NCI-H82 treated with DMSO at 0.1 percent for 48 hours (cell line): ENCODE data around the gene NUP210L.
"Not testable (repeated sequence)": the region's sequence is repeated elsewhere in the genome, so short reads cannot be mapped to it uniquely, and the experiment has no call there.

Experiments used
- DNase-seq: peaks from one replicate; lab custom pipeline; 2025; ENCODE audit not compliant: unreplicated experiment; lab: John Stamatoyannopoulos, UW

NUP210L gene

DNA sequence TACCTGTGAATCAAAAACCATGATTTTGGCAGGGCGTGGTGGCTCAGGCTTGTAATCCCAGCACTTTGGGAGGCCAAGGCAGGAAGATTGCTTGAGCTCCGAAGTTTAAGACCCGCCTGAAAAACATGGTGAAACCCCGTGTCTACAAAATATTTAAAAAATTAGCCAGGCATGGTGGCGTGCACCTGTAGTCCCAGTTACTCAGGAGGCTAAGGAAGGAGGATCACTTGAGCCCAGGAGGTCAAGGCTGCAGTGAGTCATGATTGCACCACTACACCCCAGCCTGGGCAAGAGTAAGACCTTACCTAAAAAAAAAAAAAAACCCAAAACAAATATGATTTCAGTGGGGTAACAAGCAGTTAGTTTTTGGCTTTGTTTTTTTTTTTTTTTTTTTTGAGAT is 54.7 kb downstream of the NUP210L start:
- not testable (repeated sequence) for DNase-seq

DNA sequence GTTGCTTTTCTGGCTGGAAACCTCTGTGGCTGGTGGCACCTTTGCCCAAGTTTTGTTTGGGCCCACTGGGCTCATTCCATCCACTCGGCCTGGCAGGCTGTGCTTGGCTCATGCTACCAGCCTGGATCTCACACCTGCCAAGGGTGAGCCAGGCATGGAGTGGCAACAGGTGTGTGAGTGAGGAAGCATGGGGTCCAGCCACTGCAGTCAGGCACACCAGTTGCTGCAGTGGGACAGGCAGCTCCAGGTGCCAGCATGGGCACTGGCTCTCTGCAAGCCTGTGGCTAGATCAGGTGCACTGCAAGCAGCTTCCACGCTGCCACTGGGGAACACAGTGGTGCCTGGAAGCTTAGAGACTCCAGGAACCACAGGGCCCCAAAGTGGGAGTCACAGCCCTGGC is 57.0 kb downstream of the NUP210L start:
- no peak for DNase-seq

DNA sequence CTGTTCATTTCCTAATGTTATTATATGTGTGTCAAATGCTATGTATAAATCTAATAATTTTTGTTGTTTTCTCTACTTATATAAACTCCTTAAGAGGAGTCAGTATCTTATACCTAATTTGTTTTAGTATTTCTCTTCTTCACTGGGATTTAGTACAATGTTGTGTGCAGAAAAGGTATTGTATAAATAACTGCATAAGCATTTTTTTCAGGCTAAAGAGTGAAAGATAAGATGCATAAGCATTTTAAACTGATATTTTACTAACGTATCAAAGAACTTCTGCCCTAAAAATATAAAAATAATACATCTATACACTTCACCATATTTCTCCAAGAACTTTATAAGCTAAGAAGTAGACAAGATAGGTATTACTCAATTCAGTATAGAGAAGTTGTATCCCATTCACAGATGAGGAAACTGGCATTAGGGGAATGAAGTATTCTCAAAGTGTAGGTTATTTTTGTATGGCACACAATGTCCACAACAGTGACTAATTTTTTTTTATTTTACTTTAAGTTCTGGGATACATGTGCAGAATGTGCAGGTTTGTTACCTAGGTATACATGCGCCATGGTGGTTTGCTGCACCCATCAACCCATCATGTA is 59.3 kb downstream of the NUP210L start:
- no peak for DNase-seq

DNA sequence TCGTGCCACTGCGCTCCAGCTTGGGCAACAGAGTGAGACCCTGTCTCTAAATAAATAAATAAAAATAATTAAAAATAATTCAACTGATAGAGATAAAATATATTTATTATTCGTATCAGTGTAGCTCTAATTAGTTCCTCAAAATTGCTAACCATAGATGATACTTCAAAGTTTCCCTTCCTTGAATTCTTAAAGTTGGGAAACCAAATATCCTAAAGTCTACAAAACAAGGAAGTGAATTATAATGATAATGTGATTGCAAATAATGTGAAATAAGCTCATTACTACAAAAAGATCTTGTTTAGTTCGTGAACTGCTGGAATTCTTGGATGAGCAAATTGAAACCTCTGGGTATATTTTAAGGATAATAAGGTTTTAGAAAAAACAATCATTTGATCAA is 60.5 kb downstream of the NUP210L start:
- DNase-seq, result no peak

DNA sequence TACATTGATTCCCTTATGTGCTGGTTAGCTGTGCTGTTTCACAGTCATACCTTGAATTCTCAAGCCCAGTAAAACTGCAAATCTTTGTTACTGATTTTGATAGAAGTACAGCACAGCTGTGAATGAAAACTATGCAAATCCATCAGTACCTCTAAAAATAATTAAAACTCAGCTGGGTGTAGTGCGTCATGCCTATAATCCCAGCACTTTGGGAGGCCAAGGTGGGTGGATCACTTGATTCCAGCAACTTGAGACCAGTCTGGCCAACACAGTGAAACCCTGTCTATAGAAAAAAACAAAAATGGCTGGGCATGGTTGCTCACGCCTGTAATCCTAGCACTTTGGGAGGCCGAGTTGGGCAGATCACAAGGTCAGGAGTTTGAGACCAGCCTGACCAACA is 61.2 kb downstream of the NUP210L start:
- no peak for DNase-seq

DNA sequence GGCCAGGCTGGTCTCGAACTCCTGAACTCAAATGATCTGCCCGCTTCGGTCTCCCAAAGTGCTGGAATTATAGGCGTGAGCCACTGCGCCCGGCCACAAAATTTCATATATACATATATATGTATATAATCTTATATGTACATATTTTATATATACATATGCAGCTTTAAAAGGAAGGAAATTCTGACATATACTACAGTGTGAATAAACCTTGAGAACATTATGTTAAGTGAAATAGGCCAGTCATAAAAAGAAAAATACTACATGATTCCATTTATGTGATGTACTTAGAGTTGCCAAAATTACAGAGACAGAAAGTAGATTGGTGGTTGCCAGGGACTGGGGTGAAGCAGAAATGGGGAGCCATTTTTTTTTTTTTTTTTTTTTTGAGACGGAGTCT is 63.2 kb downstream of the NUP210L start:
- no peak for DNase-seq

DNA sequence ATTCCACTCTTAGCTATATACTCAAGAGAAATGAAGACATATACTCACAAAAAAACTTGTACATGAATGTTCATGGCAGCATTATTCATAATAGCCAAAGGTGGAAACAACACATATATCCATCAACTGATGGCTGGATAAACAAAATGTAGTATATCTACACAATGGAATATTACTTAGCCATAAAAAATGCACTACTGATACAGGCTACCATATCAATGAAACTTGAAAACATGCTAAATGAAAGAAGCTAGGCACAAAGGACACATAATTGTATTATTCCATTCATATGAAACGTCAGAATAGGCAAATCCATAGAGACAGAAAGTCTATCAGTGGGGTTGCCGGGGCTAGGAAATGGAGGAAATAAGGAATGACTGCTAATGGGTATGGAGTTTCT is 67.3 kb downstream of the NUP210L start:
- no peak for DNase-seq

DNA sequence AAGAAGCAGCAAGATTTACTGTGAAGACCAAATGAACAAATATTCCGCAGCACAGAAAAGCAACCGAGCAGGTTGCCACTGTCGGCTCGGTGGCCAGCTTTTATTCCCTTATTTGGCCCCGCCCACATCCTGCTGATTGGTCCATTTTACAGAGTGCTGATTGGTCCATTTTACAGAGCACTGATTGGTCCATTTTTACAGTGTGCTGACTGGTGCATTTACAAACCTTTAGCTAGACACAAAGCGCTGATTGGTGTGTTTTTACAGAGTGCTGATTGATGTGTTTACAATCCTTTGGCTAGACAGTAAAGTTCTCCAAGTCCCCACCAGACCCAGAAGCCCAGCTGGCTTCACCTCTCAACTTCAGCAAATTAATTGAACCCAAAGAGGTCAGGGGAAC is 71.8 kb downstream of the NUP210L start:
- not testable (repeated sequence) for DNase-seq

DNA sequence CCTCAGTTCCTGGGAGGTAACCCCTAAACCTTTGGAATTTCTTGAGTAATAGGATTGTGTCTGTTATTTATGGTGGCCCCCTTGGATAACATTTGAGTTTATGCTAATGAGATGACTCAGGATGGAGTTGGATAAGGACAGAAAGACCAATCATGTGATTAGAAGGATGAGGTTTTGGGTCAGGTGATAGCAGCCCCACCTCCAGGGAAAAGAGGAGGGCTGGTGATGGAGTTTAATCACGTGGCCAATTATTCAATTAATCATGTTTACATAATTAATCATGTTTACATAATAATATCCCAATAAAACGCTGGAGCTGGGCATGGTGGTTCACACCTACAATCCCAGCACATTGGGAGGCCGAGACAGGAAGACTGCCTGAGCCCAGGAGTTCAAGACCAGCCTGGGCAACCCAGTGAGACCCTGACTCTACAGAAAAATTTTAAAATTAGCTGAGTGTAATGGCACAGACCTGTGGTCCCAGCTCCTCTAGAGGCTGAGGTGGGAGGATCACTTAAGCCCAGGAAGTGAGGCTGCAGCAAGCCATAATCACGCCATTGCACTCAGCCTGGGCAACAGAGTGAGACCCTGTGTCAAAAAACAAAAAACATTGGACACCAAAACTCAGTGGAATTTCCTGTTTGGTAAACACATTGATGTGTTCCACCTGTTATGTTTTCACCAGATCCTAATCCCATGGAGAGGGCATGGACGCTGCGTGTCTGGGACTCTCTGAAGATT is 73.3 kb downstream of the NUP210L start:
- no peak for DNase-seq

DNA sequence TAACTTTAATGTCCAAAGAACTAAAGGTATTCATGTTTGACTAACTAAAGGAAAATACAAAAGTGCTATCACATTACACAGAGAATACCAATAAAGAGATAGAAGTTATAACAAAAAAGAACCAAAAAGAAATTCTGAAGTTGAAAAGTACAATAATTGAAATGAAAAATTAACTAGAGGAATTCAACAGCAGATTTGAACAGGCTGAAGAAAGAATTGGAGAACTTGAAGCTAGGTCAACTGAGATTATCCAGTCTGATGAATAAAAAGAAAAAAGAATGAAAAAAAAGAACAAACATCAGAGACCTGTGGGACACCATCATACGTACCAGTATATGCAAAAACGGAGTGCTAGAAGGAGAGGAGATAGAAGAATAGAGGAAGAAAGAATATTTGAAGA is 78.5 kb downstream of the NUP210L start:
- no peak for DNase-seq

DNA sequence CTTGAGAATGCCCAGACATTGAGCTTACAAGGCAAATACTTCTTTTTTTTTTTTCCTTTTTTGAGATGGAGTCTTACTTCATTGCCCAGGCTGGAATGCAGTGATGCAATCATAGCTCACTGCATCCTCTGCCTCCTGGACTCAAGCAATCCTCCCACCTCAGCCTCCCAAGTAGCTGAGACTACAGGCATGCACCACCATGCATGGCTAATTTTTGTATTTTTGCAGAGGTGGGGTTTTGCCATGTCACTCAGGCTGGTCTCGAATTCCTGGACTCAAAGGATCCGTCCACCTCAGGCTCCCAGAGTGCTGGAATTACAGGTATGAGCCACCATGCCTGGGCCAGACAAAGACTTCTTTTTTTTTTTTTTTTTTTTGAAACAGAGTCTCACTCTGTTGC is 79.1 kb downstream of the NUP210L start:
- no peak for DNase-seq

DNA sequence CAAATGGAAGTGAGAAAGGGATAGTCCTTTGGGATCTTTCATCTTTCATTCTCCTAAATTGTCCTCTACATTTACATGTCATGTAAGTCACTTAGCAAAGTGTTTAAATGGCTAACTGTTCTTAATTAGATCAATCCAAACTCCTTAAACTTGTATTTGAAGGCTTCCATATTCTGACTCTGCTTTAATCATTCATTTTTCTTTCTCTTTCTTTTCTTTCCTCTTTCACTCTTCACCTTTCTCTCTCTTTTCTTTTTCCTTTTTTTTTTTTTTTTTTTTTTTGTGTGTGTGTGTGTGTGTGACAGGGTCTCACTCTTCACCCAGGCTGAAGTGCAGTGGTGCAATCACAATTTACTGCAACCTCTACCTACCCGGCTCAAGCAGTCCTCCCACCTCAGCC is 92.6 kb downstream of the NUP210L start:
- DNase-seq, result no peak

DNA sequence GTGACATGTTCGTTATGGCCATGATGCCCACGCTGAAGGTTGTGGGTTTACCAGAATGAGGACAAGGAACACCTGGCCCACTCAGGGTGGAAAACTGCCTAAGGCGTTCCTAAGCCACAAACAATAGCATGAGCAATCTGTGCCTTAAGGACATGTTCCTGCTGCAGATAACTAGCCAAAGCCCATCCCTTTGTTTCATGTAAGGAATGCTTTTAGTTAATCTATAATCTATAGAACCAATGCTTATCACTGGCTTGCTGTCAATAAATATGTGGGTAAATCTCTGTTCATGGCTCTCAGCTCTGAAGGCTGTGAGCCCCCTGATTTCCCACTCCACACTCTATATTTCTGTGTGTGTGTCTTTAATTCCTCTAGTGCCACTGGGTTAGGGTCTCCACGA is 107.4 kb downstream of the NUP210L start:
- DNase-seq, result not testable (repeated sequence)

DNA sequence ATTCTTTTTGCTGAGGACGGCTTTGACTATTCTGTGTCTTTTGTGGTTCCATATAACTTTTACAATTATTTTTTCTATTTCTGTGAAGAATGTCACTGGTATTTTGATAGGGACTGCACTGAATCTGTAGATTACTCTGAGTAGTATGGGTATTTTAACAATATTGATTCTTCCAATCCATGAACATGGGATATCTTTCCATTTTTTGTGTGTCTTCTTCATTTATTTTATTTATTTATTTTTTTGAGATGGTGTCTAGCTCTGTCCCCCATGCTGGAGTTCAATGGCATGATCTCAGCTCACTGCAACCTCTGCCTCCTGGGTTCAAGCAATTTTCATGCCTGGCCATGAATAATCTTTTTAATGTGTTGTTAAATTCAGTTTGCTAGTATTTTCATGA is 121.2 kb downstream of the NUP210L start:
- DNase-seq, result not testable (repeated sequence)

DNA sequence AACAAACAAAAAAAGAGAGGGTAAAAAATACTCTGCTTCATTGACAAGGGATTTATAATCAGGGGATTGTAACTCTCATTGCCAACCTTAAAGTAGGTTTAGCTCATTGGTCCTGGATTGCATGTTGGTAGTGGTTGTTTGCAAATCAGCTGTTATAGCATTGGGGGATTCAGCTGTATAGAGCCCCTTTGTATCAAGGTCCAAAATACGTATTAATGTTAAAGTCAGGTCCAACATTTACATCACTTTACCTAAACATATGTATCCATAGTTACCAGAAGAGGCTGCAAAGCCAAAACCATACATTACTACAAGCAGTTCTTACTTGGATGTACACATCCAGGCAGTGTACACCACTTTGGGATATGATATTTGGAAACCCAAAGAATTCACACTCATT is 134.9 kb downstream of the NUP210L start:
- no peak for DNase-seq

DNA sequence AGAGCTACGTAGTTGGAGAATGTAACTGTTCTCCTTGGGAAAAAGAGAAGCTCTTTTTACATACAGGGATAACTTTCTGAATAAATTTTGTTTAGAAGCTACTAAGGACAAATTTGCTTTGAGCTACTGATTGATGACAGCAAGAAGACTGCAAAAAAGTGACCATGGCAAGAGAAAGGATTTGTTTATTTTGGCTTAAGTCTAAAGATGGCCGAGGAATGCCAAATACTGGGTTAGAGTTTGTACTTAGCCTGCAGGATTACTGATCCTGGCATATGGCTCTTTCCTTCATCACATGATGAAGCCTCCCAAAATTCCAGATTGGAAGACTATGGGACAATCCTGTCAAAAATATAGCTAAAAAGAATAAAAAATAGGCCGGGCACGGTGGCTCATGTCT is 135.6 kb downstream of the NUP210L start:
- no peak for DNase-seq

DNA sequence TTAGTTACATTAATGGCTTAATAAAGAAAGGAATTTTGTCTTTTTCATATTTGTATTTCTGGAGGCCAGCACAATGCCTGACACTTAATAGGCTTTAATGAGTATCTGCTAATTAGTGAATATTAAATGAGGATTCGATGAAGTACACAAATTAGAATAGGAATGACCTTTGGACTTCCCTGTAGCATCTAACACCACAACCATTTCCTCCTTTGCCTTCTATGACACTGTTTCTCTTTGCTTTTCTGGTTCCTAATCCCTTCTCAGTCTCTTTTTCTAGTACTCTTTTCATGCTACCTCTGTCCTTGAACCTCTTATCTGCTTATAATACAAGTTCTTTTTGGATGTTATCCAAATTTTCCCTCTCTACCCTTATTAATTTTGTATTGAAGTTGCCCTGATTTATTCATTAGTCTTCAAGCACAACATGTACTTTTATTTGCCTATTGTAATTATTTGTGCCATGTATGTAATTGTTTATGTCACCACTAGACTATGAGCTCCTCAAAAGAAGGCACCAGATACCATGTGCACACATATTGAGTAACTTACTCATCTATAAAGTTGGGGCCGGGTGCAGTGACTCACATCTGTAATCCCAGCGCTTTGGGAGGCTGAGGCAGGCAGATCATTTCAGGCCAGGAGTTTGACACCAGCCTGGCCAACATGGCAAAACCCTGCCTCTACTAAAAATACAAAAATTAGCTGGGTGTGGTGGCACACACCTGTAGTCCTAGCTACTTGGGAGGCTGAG is 140.5 kb downstream of the NUP210L start:
- no peak for DNase-seq

DNA sequence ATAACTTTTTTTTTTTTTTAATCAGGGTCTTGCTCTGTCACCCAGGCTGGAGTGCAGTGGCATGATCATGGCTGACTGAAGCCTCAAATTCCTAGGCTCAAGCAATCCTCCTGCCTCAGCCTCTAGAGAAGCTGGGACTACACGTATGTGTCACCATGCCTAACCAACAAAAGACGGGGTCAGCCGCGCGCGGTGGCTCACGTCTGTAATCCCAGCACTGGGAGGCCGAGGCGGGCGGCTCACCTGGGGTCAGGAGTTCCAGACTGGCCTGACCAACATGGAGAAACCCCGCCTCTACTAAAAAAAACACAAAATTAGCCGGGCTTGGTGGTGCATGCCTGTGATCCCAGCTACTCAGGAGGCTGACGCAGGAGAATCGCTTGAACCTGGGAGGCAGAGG is 142.3 kb downstream of the NUP210L start:
- DNase-seq, result not testable (repeated sequence)

DNA sequence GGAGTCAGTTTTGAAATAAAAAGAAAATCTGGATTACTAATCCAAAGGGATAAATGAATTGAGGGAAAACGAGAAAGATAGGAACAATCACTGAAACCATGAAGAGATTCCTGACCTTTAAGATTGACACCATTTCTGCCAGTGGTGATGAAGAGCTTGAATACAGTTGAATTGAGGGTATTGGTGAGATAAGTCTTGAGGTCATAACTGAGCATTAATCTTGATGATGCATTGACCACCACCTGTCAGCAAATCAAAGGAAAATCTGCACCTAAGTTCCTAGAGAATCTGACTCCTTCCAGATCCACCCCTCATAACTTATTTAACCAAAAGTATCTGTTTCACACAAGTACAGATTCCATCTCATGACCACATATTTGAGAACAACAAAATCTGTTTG is 142.7 kb downstream of the NUP210L start:
- DNase-seq, result no peak

DNA sequence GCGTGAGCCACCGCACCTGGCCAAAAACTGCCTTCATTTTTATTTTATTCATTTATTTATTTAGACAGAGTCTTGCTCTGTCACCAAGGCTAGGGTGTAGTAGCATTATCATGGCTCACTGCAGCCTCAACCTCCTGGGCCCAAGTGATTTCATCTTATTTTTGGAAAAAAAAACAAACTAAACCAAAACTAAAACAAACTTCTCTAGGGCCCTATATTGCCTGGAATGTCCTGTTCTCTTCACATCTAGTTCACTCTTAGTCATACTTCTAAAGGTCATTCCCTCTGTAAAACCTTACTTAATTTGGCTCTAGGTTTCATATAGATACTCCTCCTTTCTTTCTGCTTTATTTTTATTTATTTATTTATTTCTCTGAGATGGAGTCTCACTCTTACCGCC is 148.7 kb downstream of the NUP210L start:
- no peak for DNase-seq

DNA sequence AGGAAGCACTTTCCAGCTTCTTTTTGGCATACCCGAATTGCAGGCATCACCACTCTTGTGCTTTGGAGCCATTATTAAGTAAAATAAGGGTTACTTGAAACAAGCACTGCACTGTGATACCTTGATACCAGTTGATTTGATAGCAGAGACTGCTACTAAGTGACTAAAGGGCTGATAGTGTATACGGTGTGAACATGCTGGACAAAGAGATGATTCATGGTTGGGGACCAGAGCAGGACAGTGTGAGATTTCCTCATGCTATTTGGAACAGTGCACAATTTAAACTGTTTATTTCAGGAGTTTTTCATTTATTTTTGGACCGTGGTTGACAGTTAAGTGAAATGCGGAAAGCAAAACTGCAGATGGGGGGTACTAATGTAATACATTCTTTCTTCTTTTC is 154.5 kb downstream of the NUP210L start:
- no peak for DNase-seq

DNA sequence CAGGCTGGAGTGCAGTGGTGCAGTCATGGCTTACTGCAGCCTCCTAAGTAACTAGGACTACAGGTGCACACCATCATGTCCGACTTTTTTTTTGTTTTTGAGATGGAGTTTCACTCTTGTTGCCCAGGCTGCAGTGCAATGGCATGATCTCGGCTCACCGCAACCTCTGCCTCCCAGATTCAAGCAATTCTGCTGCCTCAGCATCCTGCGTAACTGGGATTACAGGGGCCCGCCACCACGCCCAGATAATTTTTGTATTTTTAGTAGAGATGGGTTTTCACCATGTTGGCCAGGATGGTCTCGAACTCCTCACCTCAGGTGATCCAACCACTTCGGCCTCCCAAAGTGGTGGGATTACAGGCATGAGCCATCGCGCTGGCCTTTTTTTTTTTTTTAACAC is 158.0 kb downstream of the NUP210L start:
- not testable (repeated sequence) for DNase-seq
